AG04450 (cell line): ENCODE results near the gene KCNN3. TPM values are rescaled to one million over a fixed set of nuclear protein-coding genes. Genes with fewer than 3 reads are reported as not detected.

Experiments used
- CTCF ChIA-PET: fragments of 300-600, 350-600 bp; formaldehyde crosslinking; extraction: SDS; loops from one replicate; lab custom pipeline; 2022; ENCODE audit warnings: antibody characterized with exemption, inconsistent platforms; lab: Charles Lee
- POLR2A ChIA-PET: fragments of 350-600 bp; formaldehyde crosslinking; extraction: SDS; loops from one replicate; lab custom pipeline; 2021; ENCODE audit warnings: antibody characterized with exemption, inconsistent platforms; lab: Yijun Ruan, JAX
- DNase-seq: peaks from one replicate; pipeline ENCODE4 v3.0.0-alpha.2; 2011; ENCODE audit warnings: low read depth, low spot score
- H3K27ac ChIP-seq: one replicate; pipeline ENCODE4 v1.5.1; 2012; ENCODE audit warnings: low read depth, low read length, control low read depth
- H3K27me3 ChIP-seq: one replicate; pipeline ENCODE4 v1.6.0; 2012; ENCODE audit warnings: low read length; ENCODE audit not compliant: control insufficient read depth, insufficient read depth
- H3K4me3 ChIP-seq: 2 replicates; pipeline ENCODE4 v1.5.1; 2011; ENCODE audit warnings: mild to moderate bottlenecking, low read depth, low read length, control low read depth
- H3K9me3 ChIP-seq: 2 replicates; pipeline ENCODE4 v1.5.1; 2012; ENCODE audit warnings: low read length; ENCODE audit not compliant: control insufficient read depth, insufficient read depth
- polyA plus RNA-seq: library from polyadenylated mRNA; depleted of rRNA; stranded (reverse); fragments of >200 nt; gene quantifications from 2 replicates; pipeline ENCODE4 v1.2.3, GENCODE V29; 2011
- TF ChIP-seq, protein P1 (sequence below): IDR thresholded peaks from 2 replicates; pipeline ENCODE4 v1.5.1; 2011; ENCODE audit warnings: low read depth, low read length, control low read depth, inconsistent platforms

KCNN3 gene
- polyA plus RNA-seq, 1 experiment: 0.09 TPM

DNA sequence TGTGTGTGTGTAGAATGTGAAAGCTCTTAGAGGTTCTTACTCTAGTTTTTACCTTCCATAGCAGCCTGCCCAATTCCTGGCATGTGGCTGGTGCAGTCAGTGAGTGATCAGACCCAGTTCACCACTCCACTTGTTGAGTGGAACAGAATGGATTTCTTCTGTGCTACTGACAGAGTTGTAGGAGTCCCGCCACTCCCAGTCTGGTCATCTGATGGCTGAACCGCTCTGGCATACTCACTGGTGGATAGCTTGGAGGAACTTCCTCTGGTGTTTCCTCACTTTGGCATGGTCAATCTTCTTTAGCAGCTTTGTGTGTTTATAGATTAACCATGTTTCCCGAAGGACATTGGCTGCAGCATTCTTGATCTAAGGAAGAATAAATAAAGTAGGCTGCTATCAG, 155.4 kb downstream of the KCNN3 start:
- Histone ChIP-seq H3K27ac (no peak overlapping the region), H3K27me3 (peaks cover 26% of the 10 kb centered on the region), H3K4me3 (no peak overlapping the region), H3K9me3 (peaks cover 4% of the 10 kb centered on the region; the same call in 1 of the 2 replicates)
- ChIA-PET POLR2A (interaction anchor here (0.6 kb wide), 1 partner anchor 141 kb away, joined by 6 read pairs; no protein-coding TSS in a partner anchor), CTCF (interaction anchor here (1.1 kb wide), 1 partner anchor 13 kb away, joined by 3 read pairs; no protein-coding TSS in a partner anchor)
- no peak for DNase-seq
- TF ChIP-seq, protein P1, sequence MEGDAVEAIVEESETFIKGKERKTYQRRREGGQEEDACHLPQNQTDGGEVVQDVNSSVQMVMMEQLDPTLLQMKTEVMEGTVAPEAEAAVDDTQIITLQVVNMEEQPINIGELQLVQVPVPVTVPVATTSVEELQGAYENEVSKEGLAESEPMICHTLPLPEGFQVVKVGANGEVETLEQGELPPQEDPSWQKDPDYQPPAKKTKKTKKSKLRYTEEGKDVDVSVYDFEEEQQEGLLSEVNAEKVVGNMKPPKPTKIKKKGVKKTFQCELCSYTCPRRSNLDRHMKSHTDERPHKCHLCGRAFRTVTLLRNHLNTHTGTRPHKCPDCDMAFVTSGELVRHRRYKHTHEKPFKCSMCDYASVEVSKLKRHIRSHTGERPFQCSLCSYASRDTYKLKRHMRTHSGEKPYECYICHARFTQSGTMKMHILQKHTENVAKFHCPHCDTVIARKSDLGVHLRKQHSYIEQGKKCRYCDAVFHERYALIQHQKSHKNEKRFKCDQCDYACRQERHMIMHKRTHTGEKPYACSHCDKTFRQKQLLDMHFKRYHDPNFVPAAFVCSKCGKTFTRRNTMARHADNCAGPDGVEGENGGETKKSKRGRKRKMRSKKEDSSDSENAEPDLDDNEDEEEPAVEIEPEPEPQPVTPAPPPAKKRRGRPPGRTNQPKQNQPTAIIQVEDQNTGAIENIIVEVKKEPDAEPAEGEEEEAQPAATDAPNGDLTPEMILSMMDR: no peak

DNA sequence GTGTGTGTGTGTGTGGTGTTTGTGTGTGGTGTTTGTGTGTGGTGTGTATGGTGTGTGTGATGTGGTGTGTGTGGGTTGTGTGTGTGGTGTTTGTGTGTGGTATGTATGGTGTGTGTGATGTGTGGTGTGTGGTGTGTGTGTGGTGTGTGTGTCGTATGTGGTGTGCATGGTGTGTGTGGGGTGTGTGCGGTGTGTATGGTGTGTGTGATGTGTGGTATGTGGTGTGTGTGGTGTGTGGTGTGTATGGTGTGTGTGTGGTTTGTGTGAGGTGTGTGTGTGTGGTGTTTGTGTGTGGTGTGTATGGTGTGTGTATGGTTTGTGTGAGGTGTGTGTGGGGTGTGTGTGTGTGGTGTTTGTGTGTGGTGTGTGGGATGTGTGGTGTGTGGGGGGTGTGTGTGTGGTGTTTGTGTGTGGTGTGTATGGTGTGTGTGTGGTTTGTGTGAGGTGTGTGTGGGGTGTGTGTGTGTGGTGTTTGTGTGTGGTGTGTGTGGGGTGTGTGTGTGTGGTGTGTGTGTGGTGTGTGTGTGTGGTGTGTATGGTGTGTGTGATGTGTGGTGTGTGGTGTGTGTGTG, 155.9 kb downstream of the KCNN3 start:
- H3K9me3 ChIP-seq: peaks cover 4% of the 10 kb centered on the region; the same call in 1 of the 2 replicates
- no peak overlapping the region for H3K4me3 ChIP-seq
- ChIA-PET POLR2A (no interaction called here), CTCF (interaction anchor here (1.1 kb wide), 1 partner anchor 13 kb away, joined by 3 read pairs; no protein-coding TSS in a partner anchor)
- H3K27me3 ChIP-seq: peaks cover 27% of the 10 kb centered on the region
- no peak for DNase-seq
- no peak overlapping the region for H3K27ac ChIP-seq
- TF ChIP-seq, protein P1: no peak

DNA sequence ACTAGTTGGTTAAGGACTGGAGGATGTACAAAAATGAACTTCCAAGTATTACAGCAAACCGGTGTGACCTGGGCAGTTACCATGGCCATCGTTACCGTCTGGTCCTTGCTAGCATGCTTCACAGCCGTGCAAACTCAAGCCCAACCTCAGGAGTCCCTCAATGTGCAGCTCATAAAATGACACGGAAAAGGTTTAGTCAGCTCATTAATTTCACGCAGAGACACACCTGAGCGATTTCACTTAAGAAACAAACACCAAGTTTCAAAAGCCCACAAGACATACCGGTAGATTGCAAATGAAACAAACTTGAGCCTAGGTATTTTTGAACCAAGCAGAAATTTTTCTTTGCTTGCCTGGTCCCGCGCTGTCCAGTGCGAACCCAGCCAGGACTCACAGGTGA, 157.1 kb downstream of the KCNN3 start:
- Histone ChIP-seq H3K9me3 (peaks cover 4% of the 10 kb centered on the region; the same call in 1 of the 2 replicates), H3K27me3 (peaks cover 34% of the 10 kb centered on the region), H3K4me3 (no peak overlapping the region), H3K27ac (no peak overlapping the region)
- ChIA-PET POLR2A (no interaction called here), CTCF (no interaction called here)
- TF ChIP-seq, protein P1: no peak
- no peak for DNase-seq

- TF ChIP-seq, protein P1: no peak
- ChIA-PET POLR2A (no interaction called here), CTCF (no interaction called here)
- H3K9me3 ChIP-seq: peaks cover 4% of the 10 kb centered on the region; the same call in 1 of the 2 replicates
- peaks cover 34% of the 10 kb centered on the region for H3K27me3 ChIP-seq
- no peak overlapping the region for H3K4me3 ChIP-seq
- no peak overlapping the region for H3K27ac ChIP-seq
- no peak for DNase-seq
Measured at GRCh38 chr1:154712166-154712810, 157.8 kb downstream of the KCNN3 start.

- TF ChIP-seq, protein P1: no peak
- Histone ChIP-seq H3K27ac (no peak overlapping the region), H3K27me3 (peaks cover 27% of the 10 kb centered on the region), H3K9me3 (peaks cover 4% of the 10 kb centered on the region; the same call in 1 of the 2 replicates), H3K4me3 (no peak overlapping the region)
- ChIA-PET CTCF (no interaction called here), POLR2A (no interaction called here)
- no peak for DNase-seq
Measured at GRCh38 chr1:154711416-154711815, 158.7 kb downstream of the KCNN3 start.
